HG02759 (cell line): ENCODE measurements around the gene LYZ.
"Not testable (repeated sequence)": the region's sequence is repeated elsewhere in the genome, so short reads cannot be mapped to it uniquely, and the experiment has no call there.

Source experiments
- ATAC-seq: cut with Tn5 transposase; IDR thresholded peaks from one replicate; pipeline ENCODE4 v1.9.1; 2021; ENCODE audit warnings: mild to moderate bottlenecking, moderate library complexity; ENCODE audit not compliant: unreplicated experiment

The LYZ gene

GRCh38 chr12:69348162-69348938 is at the start of gene LYZ:
LYZ (plus strand) TSS chr12:69348381; CDS start chr12:69348409, 28 bp downstream.
- no peak for ATAC-seq

GRCh38 chr12:69298947-69299346 is 49.2 kb upstream of the LYZ start:
- ATAC-seq = no peak

- ATAC-seq = no peak
Measured at GRCh38 chr12:69304284-69304683, 43.9 kb upstream of the LYZ start.

- no peak for ATAC-seq
Measured at GRCh38 chr12:69309461-69309860, 38.7 kb upstream of the LYZ start.

GRCh38 chr12:69313209-69313608 is 35.0 kb upstream of the LYZ start:
- ATAC-seq = no peak

- ATAC-seq = not testable (repeated sequence)
Measured at GRCh38 chr12:69316784-69317183, 31.4 kb upstream of the LYZ start.

GRCh38 chr12:69317233-69317632 is 30.9 kb upstream of the LYZ start:
- not testable (repeated sequence) for ATAC-seq

GRCh38 chr12:69318225-69318624 is 30.0 kb upstream of the LYZ start:
- no peak for ATAC-seq

GRCh38 chr12:69321351-69321750 is 26.8 kb upstream of the LYZ start:
- ATAC-seq = no peak

- ATAC-seq = peak; percentile 96
Measured at GRCh38 chr12:69324797-69325466, 23.2 kb upstream of the LYZ start.

GRCh38 chr12:69328426-69328825 is 19.8 kb upstream of the LYZ start:
- ATAC-seq = no peak

- no peak for ATAC-seq
Measured at GRCh38 chr12:69329669-69330428, 18.3 kb upstream of the LYZ start.

- peak; percentile 85 for ATAC-seq
Measured at GRCh38 chr12:69330475-69331473, 17.4 kb upstream of the LYZ start.

GRCh38 chr12:69331519-69331908 is 16.7 kb upstream of the LYZ start:
- ATAC-seq = no peak

- ATAC-seq = no peak
Measured at GRCh38 chr12:69331909-69332684, 16.1 kb upstream of the LYZ start.

GRCh38 chr12:69332815-69333358 is 15.3 kb upstream of the LYZ start:
- ATAC-seq = no peak

- no peak for ATAC-seq
Measured at GRCh38 chr12:69334158-69334557, 14.0 kb upstream of the LYZ start.

- no peak for ATAC-seq
Measured at GRCh38 chr12:69337311-69338090, 10.7 kb upstream of the LYZ start.
